Stimulated activated CD8-positive, alpha-beta memory T cell treated with anti-CD3 and anti-CD28 coated beads, Interleukin-15, amount 100 ng/mL, for 24 hours (primary cell): ENCODE data around the gene ARHGDIG.
"Not testable (repeated sequence)": the region's sequence is repeated elsewhere in the genome, so short reads cannot be mapped to it uniquely, and the experiment has no call there.

Experiments
- DNase-seq: peaks from one replicate; pipeline ENCODE4 v3.0.0-alpha.2; 2020; ENCODE audit warnings: low read depth

ARHGDIG gene

DNA sequence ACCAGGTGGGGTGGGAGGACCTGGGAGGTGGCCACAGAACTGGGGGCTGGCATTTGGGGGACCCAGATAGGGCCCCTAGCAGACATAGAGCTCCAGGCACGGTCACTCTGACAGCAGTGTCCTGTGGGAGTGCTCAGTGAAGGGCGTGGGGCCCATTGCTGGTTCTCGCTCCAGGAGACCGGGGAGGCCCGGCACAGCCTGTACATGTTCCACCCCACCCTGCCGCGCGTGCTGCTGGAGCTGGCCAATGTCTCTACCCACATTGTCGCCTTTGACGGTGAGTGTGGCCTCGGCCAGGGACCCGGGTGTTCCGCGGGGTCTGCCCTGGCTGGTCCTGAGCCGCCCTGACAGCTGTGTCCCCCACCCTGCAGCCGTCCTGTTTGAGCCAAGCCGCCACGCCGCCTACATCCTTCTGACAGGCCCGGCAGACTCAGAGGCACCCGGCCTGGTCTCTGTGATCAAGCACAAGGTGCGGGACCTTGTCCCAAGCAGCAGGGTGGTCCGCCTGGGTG lies 15.9 kb upstream of the ARHGDIG start:
- DNase-seq: no peak

DNA sequence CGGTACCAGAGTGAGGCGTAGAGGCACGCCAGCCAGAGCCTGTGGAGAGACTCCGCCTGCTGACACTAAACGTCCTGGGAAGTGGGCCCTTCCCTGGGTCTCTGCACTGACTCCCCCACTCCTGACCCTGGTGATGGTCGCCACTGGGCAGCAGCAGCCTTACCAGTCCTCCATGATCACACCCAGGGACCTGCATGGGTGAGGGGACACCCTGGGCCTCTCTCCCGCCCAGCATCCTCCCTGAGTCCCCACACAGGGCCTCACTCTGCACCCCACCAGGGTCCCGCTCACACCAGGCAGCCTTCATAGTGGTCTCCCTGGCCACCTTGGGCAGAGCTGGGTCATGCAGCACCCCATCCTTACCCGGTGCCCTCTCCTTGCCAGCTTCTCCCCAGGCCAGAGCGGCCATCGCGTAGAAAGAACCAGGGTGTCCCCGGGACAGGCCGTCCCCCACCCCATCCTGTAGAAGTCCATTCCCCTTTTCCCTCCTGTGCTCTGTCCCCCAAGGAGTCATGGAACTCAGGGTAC lies 15.3 kb upstream of the ARHGDIG start:
- no peak for DNase-seq

DNA sequence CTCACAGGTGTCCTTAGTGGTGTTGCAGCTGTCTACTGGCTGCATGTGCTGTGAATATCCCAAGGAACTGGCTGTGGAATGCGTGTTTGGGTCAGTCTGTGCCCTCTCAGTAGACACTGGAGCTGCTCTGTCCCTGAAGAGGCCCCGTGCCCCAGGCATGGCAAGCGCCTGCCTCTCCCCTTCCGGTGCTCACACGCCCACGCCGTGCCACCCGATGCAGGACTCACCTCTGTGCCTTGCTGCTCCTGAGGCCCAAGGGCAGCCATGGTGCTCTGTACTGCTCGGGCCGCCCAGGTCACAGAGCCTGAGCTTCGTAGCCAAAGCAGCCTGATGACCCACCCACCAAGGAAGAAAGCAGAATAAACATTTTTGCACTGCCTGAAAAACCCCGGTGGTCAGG lies 14.7 kb upstream of the ARHGDIG start:
- no peak for DNase-seq

DNA sequence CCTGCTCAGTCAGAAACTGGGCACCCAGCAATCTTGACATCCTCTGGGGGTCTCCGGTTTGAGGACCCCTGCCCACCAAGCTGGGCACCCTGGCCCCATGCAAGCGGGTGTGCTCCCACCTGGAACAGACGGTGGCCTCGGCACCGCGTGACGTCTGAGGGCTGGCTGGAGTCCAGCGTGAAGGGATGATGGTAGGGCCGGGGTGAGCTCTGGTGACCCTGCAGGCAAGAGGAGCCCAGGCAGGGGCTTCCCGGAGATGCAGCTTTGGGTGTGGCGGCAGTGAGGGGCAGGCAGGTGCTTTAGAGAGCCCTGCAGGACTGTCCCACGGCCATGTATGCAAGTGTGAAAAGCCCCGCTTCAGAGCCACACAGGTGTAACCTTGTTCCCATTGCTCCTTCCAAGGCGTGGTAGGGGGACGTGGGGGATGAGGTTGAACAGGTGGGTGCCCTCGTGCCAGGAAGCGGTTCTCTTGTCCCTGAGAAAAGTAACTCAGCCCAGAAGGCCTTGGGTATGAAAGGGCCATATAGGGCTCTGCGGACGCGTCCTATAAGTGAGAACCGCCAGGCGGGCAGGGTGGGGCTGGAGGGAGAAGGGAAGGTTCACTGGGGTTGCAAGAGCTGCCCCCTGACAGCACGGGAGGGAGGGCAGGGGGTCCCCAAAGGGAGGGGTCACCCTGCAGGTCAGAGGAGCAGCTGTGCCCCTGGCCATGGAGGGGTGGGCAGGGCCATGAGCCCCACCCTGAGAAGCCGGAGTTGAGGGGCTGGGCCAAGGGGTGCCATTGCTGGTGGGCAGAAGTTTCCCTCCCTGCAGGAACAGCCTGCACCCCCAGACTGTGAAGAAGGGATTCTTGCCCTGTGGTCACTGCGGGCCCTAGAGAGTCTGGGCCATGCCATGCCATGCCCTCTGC lies 13.9 kb upstream of the ARHGDIG start:
- DNase-seq: no peak

DNA sequence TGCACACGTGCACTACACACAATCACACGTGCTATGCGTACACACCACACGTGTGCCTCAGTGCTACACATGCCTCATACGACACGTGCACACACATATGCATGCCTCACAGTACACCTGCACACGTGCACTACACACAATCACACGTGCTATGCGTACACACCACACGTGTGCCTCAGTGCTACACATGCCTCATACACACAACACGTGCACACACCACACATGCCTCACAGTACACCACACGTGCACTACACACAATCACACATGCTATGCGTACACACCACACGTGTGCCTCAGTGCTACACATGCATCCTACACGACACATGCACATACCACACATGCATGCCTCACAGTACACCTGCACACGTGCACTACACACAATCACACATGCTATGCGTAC lies 12.8 kb upstream of the ARHGDIG start:
- not testable (repeated sequence) for DNase-seq

DNA sequence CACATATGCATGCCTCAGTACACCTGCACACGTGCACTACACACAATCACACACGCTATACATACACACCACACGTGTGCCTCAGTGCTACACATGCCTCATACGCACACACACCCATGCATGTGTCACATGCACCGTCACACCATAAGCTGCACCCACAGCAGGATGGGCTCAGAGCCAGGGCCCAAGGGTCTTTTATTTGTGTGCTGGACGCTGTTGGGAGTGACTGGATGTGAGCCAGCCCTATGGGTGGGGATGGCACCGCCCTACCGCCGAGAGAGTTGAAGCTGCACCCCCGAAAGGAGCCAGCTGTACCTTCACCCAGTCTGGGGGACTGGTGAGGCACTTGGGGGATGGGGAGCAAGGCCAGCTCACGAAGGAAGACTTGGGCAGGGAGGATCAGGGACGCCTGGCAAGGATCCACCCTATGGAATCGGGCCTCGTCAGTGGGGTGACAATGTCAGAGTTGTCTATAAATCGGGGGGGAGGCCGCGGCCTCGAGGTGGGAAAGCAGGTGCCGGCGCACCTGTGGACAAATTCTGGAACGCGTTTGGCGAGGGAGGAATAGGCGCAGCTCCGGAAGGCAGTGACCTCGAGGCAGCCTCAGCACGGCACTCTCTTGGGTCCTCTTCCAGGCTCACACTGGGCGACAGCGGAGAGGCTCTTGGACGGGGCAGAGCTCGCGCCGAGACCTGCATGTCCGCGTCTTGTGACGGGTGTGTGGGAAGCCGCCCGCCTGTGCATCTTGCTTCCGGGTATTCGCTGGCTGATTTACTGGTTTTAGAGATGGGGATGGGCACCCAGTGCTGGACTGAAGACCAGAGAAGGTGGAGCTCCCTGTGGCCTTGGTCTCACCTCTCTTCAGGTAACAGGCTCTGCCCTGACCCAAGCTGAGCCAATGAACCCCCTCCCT lies 12.0 kb upstream of the ARHGDIG start:
- no peak for DNase-seq

DNA sequence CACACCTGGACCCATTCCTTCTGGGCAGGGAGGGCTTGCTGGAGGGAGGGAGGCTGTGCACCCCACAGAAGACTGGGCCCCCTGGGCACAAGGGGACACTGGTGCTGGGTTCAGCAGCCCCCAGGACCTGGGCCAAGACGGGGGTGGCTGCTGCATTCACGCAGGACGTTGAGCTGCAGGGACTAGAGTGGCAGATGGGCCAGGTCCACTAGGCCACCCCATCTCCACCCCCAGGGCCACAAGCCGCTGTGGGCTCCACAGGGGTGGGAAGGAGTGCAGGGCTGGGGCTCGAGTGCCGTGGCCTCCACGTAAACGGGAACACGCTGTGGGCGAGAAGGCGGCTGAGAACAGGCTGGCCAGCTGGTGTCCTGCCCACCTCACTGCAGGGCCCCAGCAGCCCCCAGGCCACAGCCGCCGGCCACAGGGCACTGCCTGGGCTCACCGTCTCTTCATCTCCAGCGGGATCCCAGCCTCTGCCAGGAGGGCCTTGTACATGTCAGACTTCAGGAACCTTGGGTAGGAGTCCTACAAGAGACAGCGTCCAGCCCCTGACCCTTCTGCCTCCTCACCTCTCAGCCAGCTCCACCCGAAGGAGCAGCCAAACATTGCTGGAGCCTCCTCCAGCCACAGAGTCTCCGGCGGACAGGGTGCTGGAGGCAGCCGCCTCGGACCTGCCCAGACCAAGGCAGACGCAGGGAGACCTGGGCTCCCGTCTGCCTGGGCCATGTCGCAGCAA lies 11.2 kb upstream of the ARHGDIG start:
- no peak for DNase-seq

DNA sequence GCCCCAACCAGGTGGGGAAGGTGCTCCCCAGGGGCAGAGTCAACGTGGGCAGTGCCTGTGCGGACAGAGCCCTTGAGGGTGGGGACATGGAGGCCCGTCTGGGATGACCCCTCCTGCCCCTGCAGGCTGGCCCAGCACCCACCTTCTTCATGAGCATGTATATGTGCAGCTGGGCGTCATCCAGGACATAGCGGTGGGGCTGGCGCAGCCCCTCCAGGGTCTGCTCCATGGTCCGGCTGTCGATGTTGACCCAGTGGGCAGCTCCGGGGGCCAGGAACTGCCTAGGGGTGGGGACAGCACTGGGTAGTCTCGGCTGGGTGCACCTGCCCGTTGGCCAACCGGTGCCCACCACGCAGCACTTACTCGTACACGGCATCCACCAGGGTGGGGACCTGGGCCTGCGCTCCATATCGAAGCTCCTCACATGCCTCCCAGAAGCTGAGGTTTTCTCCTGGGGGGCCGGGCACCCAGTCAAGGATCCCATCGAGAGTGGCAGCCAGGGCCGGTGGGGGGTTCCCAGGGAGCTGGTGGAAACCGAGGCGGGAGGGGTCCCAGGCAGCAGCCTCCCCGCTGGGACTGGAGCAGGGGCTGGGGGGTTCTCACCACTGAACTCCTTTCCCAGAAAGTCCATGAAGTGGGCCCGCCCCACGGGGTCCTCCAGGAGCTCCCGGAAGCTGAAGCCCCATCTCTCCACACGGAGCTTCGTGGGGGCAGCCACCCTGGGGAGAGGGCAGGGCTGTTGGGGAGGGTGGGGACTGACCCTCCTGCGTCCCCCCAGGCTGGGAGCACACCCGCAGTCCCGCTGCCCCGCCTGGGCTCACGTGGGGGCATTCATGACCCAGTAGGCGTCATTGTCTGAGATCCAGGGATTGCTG lies 9.8 kb upstream of the ARHGDIG start:
- DNase-seq: no peak

DNA sequence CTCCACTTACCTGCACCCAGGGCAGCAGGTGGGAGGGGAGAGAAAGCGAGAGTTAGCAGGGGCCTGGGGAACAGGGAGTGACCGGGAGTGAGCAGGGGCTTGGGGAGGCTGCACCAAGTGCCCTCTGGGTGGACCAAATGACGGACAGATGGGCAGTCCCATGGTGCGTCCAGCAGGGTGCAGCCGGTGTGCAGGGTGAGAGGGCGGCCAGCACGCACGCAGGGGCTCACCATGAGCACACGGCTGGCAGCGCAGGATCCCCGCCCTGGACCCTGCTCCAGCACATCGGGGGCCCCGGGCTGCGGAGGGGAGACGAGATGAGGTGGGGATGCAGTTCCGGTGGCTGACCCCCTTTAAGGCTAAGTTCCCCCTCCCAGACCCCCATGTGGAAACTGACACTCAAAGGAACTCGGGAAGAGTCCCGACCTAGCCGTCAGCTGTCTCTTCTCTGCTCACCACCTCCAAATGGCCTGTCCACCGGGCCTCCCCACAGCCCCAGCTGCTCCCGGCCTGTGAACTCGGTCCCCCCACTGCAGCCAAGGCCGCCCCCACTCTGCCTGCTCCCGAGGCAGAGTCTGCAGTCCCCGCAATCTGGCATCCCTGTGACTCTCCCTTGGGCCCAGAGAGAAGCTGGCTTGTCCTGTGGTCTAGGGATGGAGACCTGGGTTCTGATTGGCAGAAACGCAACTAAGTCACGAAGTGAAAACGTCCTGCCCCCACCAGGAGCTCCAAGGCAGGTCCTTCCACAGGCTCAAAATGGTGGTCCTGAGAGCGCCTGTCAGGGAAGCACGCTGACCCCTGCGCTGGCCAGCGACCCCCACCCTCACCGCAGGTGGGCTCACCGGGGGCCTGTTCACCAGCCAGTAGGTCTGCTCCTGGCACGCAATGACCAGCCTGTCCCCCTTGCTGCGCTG lies 7.5 kb upstream of the ARHGDIG start:
- DNase-seq: no peak

DNA sequence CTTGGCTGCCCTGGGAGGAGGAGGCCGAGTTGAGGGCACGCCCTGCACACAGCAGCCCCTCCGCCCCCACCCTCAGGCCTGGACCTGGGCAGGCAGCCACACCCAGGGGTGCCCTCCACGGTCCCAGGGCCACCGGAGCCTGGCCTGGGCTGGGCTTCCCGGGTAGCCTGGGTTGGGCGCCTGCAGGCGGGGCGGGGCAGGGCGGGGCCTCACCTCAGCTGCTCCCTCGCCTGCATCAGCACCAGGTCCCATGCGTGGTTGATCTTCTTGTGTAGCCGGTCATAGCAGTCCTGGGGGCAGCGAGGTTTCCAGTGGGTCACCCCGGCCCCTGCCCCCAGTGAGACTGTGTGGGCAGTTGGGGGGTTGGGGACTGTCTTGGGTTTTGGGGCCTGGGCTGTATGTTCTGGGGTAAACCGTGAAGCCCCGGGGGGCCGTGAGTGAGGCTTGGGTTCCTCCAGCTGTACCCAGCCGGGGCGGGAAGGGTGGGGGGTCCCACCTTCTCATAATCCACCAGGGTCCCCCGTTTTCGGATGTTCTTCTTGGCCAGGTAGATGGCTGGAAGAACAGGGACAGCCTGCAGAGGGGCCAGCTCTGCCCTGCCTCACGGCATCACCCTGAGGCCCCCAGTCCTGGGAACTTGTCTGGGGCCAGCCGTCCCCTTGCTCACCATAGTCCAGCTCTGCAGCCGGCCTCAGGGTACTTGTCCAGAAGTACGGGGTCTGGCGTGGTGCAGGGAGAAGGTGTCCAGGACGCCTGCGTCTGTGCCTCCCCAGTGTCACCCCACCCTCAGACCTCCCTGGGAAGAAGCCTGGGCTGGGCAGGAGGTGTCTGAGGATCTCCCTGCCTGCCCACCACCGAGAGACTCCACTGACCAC lies 6.6 kb upstream of the ARHGDIG start:
- no peak for DNase-seq

DNA sequence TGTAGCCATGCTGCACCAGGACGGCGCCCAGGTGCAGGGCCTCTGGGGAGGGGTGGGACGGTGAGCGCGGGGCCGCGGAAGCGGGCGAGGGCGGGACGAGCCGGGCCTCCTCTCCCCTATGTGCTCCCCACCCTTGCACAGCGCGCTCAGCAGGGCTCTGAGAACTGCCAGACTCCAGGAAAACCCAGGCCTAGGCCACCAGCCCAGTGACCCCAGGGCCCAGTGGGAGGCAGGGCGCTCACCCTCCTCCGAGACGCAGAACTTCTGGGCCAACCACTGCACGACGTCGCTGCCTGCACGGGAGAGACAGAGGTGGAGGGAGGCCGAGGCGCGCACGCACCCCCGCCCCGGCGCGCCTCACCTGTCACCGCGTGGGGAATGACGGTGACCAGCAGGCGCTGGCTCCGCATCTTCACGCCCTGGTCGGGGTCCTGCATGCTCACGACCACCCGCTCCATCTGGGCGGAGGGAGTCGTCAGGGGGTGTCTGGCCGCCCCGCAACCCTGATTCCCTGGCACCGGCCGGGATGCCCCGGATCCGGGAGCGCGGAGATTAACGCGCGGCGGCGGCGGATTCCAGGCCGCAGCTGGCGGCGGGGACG lies 5.2 kb upstream of the ARHGDIG start:
- DNase-seq: no peak

DNA sequence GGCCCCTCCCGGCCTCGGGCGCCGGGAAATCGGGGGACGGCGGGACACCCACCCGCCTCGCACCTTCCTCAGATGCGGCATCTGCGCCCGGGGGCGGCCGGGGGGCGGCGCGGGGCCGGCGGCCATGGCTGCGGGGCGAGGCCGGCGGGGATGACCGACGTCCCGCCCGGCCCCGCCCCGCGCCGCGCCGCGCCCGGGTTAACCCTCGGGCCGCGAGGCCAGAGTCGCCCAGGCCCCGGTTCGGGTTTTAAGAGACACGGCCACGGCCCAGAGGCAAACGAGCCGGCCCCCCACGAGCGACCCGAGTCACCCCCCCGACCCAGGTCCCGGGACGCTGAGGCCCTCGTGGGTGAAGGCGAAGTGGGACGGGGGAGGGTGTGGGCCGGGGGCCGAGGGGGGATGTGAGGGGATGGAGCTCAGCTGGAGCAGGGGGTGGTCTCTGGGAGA lies 4.6 kb upstream of the ARHGDIG start, which contains the start of gene RGS11:
Gene RGS11, minus strand, starts transcription at position 159 of the 447 bp plus-strand sequence. Its CDS starts 33 bp downstream, at position 126.
- DNase-seq: no peak

DNA sequence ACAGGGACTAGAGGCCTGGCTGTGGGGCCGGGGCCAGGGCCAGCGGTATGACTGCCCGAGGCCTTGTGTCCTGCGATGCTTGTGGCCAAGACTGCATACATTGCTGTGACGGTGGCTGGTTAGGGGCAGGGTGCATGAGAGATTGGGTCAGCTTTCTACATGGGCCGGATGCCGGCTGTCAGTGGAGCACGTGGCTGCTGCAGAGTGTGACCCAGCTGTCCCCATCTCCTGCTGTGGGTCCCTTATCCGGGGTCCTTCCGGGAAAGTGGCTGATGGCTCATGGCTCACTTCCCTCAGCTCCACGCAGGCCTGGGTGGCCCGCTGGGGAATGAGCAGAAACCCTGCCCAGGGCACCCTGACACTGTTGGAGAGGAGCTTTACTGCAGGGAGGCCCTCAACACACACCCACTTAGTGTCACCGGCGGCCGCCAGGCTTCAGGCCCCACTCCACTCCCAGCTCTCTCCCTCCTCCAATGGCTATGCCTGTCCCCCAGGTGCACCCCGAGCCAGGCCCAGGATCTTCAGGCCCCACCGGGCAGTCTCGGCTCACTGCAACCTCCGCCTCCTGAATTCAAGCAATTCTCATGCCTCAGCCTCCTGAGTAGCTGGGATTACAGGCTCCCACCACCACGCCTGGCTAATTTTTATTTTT lies 3.8 kb upstream of the ARHGDIG start:
- no peak for DNase-seq

DNA sequence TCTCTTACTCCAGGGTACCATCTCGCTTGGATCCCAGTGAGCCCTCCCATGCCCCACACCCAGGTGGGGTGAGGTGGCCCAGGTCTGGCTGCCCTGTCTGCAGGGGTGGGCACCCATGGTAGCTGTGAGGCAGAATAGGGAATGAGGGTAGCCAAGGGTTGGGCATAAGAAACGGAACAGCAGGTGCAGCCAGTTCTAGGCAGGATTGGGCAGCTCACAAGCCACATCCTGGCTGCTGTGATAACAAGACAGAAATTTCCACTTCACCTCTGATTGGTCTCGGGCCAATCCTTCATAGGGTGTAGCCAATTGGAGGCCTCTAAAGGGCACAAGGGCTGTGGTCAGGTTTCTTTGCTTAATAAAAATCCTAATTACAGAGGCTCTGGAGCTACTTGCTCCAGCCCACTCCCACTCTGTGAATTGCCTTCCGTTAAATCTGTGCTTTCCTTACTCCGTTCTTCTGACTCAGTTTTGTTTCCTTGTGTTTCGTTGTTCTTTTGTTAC lies 1.5 kb upstream of the ARHGDIG start:
- no peak for DNase-seq

DNA sequence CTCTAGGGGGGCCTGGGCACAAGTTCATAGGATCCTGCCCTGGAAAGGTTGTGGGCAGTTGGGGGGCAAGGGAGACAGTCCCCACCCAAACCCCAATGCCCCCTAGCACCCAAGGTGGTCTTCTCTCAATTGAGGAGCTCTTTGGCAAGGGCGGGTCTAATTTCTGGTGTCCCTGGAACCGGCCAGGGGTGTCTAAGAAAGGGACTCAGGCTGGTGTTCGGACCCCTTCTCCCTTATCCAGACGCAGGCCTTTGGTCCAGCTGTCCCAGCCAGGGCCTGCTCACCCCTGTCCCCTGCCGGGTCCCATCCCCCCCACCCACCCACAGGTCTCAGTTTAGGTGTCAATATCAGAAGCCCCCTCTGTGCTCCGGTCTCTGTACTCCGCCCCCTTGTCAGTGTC lies 860 bp upstream of the ARHGDIG start:
- DNase-seq: no peak

DNA sequence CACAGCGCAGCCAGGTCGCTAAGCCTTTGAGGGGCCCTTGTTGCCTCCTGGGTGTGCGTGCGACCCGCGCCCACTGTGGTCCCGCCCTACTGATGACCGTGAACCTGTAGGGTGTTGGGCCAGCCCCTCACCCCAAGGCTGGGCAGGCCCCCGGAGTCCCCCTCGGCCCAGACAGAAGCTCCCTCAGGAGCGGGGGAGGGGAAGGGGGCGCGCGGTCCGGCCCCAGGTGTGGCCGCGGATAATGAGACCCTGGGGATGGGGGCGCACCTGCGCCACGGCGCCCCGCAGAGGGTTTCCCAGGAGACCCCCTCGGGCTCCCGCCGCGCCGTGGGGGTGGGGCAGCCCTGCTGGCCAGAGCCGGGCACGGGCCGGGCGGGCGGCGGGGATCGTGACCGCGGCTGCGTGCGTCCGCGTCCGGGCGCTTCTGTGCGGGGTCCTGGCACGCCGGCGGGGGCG lies 358 bp upstream of the ARHGDIG start:
- DNase-seq: no peak

DNA sequence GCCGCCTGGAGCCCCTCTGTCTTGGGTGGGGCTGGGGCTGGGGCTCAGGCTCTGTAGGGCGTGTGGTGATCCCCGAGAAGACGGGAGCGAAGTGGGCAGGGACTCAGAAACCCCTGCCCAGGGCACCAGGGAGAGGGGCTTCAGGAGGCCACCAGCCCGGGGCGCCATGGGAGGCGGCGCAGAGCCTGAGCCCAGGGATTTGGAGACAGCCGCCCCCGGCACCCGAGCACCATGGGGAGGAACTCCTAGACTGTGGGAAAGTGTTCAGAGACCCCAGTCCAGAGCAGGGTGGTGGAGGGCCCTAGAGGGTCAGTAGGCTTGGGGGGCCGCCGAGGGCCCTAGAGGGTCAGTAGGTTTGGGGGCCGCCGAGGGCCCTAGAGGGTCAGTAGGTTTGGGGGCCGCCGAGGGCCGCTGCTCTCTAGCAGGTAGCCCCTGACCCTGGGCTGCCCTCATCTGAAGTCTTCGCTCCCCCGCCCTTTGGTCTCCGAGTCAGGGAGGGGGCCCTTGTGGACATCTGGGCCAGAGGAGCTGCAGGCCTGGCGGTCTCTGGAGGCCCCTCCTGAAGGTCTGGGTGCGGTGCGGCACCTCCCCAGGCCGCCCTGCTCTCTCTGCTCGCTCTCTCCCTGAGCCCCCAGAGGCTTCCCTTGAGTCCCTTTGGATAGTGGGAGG lies 734 bp downstream of the ARHGDIG start:
- no peak for DNase-seq
